Karpas-422 (cell line): Measurements from ENCODE around the gene PPA1. TPM values are rescaled to one million over a fixed set of nuclear protein-coding genes. Genes with fewer than 3 reads are reported as not detected.

ENCODE experiments used
- DNase-seq: peaks from one replicate; pipeline ENCODE4 v3.0.0-alpha.2; 2015
- H2AFZ ChIP-seq: fragments of 200-600 bp; sonication (generic); 2 replicates; pipeline ENCODE4 v1.6.1; 2014; ENCODE audit warnings: antibody characterized with exemption, low read length, mixed read lengths
- H3K27ac ChIP-seq: fragments of 200-600 bp; sonication (generic); 2 replicates; pipeline ENCODE4 v1.5.1; 2014; ENCODE audit warnings: mild to moderate bottlenecking, low read length, moderate library complexity
- H3K27me3 ChIP-seq: fragments of 200-600 bp; sonication (generic); 2 replicates; pipeline ENCODE4 v1.6.1; 2014; ENCODE audit warnings: low read length, mixed read lengths
- H3K36me3 ChIP-seq: fragments of 200-600 bp; sonication (generic); 2 replicates; pipeline ENCODE4 v1.6.1; 2014; ENCODE audit warnings: low read length, mixed read lengths; ENCODE audit not compliant: insufficient read depth
- H3K4me1 ChIP-seq: fragments of 200-600 bp; sonication (generic); 2 replicates; pipeline ENCODE4 v1.6.1; 2014; ENCODE audit warnings: mild to moderate bottlenecking, low read length, mixed read lengths
- H3K4me2 ChIP-seq: fragments of 200-600 bp; sonication (generic); 2 replicates; pipeline ENCODE4 v1.6.1; 2014; ENCODE audit warnings: low read length, low read depth, mild to moderate bottlenecking; ENCODE audit not compliant: poor library complexity, severe bottlenecking
- H3K4me3 ChIP-seq: fragments of 200-600 bp; sonication (generic); 2 replicates; pipeline ENCODE4 v1.5.1; 2014; ENCODE audit warnings: mild to moderate bottlenecking, antibody characterized with exemption, low read length, mixed read lengths
- H3K79me2 ChIP-seq: fragments of 200-600 bp; sonication (generic); 2 replicates; pipeline ENCODE4 v1.6.1; 2014; ENCODE audit warnings: mild to moderate bottlenecking, low read length, mixed read lengths
- H3K9ac ChIP-seq: fragments of 200-600 bp; sonication (generic); 2 replicates; pipeline ENCODE4 v1.6.0; 2014; ENCODE audit warnings: low read length
- H3K9me2 ChIP-seq: fragments of 200-600 bp; sonication (generic), shearing (Covaris generic); replicated peaks from 2 replicates; pipeline ENCODE4 v1.6.0; 2014; ENCODE audit warnings: mild to moderate bottlenecking, low read length, moderate library complexity; ENCODE audit not compliant: insufficient read depth
- H3K9me3 ChIP-seq: fragments of 300-700, 200-600 bp; sonication (generic); 2 replicates; pipeline ENCODE4 v1.6.1; 2014; ENCODE audit warnings: low read length, mixed read lengths
- H4K20me1 ChIP-seq: fragments of 200-600 bp; sonication (generic); 2 replicates; pipeline ENCODE4 v1.6.1; 2014; ENCODE audit warnings: mild to moderate bottlenecking, antibody characterized with exemption, low read length, low read depth; ENCODE audit not compliant: insufficient read depth
- small RNA-seq: library from RNA; depleted of rRNA; stranded (forward); fragments of <200 nt; gene quantifications from one replicate; pipeline ENCODE3, GENCODE V24; 2014
- total RNA-seq: library from RNA; depleted of rRNA; stranded (reverse); fragments of >200 nt; shearing (Covaris generic); gene quantifications from 2 replicates; pipeline ENCODE4 v1.2.3, GENCODE V29; 2014; ENCODE audit warnings: low replicate concordance; rRNA removed

The PPA1 gene
- total RNA-seq, 1 experiment from 2014 or later, result 560 TPM

GRCh38 chr10:70158113-70158512 lies 75.1 kb downstream of the PPA1 start:
- Histone ChIP-seq H3K36me3 (peaks cover 77% of the 10 kb centered on the region), H3K27me3 (no peaks in the 10 kb centered on the region), H3K27ac (no peak overlapping the region), H3K9ac (no peak overlapping the region), H3K9me2 (no peaks in the 10 kb centered on the region), H3K4me2 (no peak overlapping the region), H3K4me3 (no peak overlapping the region), H3K9me3 (no peaks in the 10 kb centered on the region), H2AFZ (no peak overlapping the region), H3K4me1 (peaks cover 7% of the 10 kb centered on the region), H3K79me2 (peaks cover 69% of the 10 kb centered on the region), H4K20me1 (peaks cover 8% of the 10 kb centered on the region; the same call in 1 of the 2 replicates)
- no peak for DNase-seq

- Histone ChIP-seq H2AFZ (no peak overlapping the region), H4K20me1 (no peaks in the 10 kb centered on the region), H3K9ac (no peak overlapping the region), H3K4me1 (no peaks in the 10 kb centered on the region), H3K79me2 (peaks cover 56% of the 10 kb centered on the region), H3K9me3 (no peaks in the 10 kb centered on the region), H3K9me2 (no peaks in the 10 kb centered on the region), H3K36me3 (peaks cover 75% of the 10 kb centered on the region), H3K4me3 (no peak overlapping the region), H3K4me2 (no peak overlapping the region), H3K27ac (no peak overlapping the region), H3K27me3 (no peaks in the 10 kb centered on the region)
- no peak for DNase-seq
Measured at GRCh38 chr10:70155255-70155838, 77.9 kb downstream of the PPA1 start.

Small RNA genes within 50 kb of the gene (small RNA-seq; reads per million reads assigned to genes)
- gene RPS25P9, result not detected

Other genes starting within 250 kb of the PPA1 start
- gene MACROH2A2, start 180.6 kb downstream of the PPA1 start, total RNA-seq, result not detected in 2 replicates
- 5.7 and 8.9 TPM in 2 replicates for gene AIFM2, start 100.6 kb downstream of the PPA1 start, total RNA-seq
- 23.6 and 38.2 TPM in 2 replicates for gene TYSND1, start 86.7 kb downstream of the PPA1 start, total RNA-seq
- gene SAR1A, start 62.9 kb downstream of the PPA1 start, total RNA-seq, result 49.6 and 78.9 TPM in 2 replicates
- gene NPFFR1, start 50.6 kb upstream of the PPA1 start, total RNA-seq, result not detected in 2 replicates
- gene LRRC20, start 149.2 kb upstream of the PPA1 start, total RNA-seq, result 13.6 and 37.0 TPM in 2 replicates
- gene EIF4EBP2, start 170.7 kb upstream of the PPA1 start, total RNA-seq, result 35.3 and 78.0 TPM in 2 replicates
- gene NODAL, start 208.3 kb upstream of the PPA1 start, total RNA-seq, result not detected in 2 replicates
- gene PALD1, start 245.3 kb upstream of the PPA1 start, total RNA-seq, result 54.7 and 106 TPM in 2 replicates